ENCODE data around the gene FAM81A.

DNA sequence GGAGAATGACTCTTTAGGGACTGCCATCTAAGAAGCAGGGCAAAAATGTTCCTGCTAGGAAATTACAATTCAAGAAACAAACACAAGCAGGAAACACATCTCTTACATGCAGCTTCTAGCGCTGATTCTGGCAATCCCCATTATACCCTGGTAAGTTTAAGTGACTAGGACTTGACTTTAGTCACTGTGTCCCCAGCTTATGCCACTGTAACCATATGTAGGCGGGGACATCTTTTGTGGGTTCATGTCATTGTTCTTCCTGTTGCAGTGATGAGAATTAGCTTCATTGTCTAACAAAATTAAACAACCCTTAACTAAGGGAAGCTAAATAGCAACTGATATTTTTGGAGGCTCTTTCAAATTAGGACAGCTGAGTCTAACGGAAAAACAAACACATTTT is 17.9 kb upstream of the FAM81A start:
- TF ChIP-seq, protein P1, sequence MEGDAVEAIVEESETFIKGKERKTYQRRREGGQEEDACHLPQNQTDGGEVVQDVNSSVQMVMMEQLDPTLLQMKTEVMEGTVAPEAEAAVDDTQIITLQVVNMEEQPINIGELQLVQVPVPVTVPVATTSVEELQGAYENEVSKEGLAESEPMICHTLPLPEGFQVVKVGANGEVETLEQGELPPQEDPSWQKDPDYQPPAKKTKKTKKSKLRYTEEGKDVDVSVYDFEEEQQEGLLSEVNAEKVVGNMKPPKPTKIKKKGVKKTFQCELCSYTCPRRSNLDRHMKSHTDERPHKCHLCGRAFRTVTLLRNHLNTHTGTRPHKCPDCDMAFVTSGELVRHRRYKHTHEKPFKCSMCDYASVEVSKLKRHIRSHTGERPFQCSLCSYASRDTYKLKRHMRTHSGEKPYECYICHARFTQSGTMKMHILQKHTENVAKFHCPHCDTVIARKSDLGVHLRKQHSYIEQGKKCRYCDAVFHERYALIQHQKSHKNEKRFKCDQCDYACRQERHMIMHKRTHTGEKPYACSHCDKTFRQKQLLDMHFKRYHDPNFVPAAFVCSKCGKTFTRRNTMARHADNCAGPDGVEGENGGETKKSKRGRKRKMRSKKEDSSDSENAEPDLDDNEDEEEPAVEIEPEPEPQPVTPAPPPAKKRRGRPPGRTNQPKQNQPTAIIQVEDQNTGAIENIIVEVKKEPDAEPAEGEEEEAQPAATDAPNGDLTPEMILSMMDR (IDR thresholded peaks at IDR 0.05): no peak
- no peak for TF ChIP-seq POLR2A (IDR thresholded peaks at IDR 0.05)

Data from heart left ventricle (tissue), 13 donors.